Testis (tissue), 3 donors: ENCODE measurements around the gene CDH13. TPM values are rescaled to one million over a fixed set of nuclear protein-coding genes. Genes with fewer than 3 reads are reported as not detected.

Source experiments
- DNase-seq: peaks from one replicate; pipeline ENCODE4 v3.0.0-alpha.2; 2019
- H3K27ac ChIP-seq, 2 donors: fragments of 200-600 bp; sonication (generic); one replicate each; pipeline ENCODE4 v1.5.1; 2019
- H3K27me3 ChIP-seq: fragments of 200-600 bp; sonication (generic); one replicate; pipeline ENCODE4 v1.5.1; 2019
- H3K36me3 ChIP-seq: fragments of 200-600 bp; sonication (generic); one replicate; pipeline ENCODE4 v1.5.1; 2017; ENCODE audit warnings: low read depth; ENCODE audit errors: missing control alignments
- H3K4me1 ChIP-seq: fragments of 200-600 bp; sonication (generic); one replicate; pipeline ENCODE4 v1.5.1; 2019
- H3K4me3 ChIP-seq, 2 donors: fragments of 200-600 bp; sonication (generic); one replicate each; pipeline ENCODE4 v1.5.1; 2017 to 2019
- H3K9me3 ChIP-seq: fragments of 200-600 bp; sonication (generic); one replicate; pipeline ENCODE4 v1.5.1; 2017
- POLR2A ChIP-seq: fragments of 450-650 bp; IDR thresholded peaks from one replicate; pipeline ENCODE4 v1.6.1; 2017; ENCODE audit warnings: antibody characterized with exemption, mild to moderate bottlenecking, moderate library complexity
- WGBS, 2 donors: methylation state at CpG; one replicate each; pipeline ENCODE4 v1.1.5; 2018; 5-methylcytosine and 5-hydroxymethylcytosine counted together
- intact Hi-C: fragments of 100-400 bp; cut with DNase I; formaldehyde crosslinking; loops from one replicate; pipeline ENCODE4 v1.15.1; 2023; ENCODE audit warnings: low total_unique reads
- polyA plus RNA-seq: library from polyadenylated mRNA; stranded (reverse); fragments of 350-450 nt; fragmentation: Illumina TruSeq; extraction: RNeasy Lipid Tissue Mini Kit (QIAGEN cat#74804); gene quantifications from one replicate; pipeline ENCODE4 v1.2.3, GENCODE V29; 2014; ENCODE audit warnings: low read depth, low replicate concordance; ENCODE audit not compliant: insufficient read depth
- total RNA-seq, 2 donors: library from RNA; depleted of rRNA; stranded (reverse); fragments of >200 nt; gene quantifications; one replicate each; pipeline ENCODE4 v1.2.3, GENCODE V29; 2016
- TF ChIP-seq, protein P1 (sequence below), 3 experiments: fragments of 450-650 bp in 2 of 3; fragments of 200-600 bp in 1 of 3; sonication (generic) in 1 of 3; IDR thresholded peaks; one replicate each; pipeline ENCODE4 v1.5.1; 2016 to 2019; ENCODE audit warnings: antibody characterized with exemption in 3 of 3, mild to moderate bottlenecking in 2 of 3, moderate library complexity in 1 of 3

The CDH13 gene
- total and polyA plus RNA-seq, 3 donors from 2014 or later, result 1.2 to 11.1 (median 2.0) TPM

- intact Hi-C loops, result no loop called here
- no peaks in the 10 kb centered on the region for H3K4me1 ChIP-seq
- H3K27ac ChIP-seq, result no peak overlapping the region
- no peaks in the 10 kb centered on the region for H3K36me3 ChIP-seq
- no peak for DNase-seq
- no peaks in the 10 kb centered on the region for H3K9me3 ChIP-seq
- 74 to 79% methylated on average over 7 of the region's 7 CpGs for WGBS, 2 donors
- no peak overlapping the region for H3K4me3 ChIP-seq
- no peak for TF ChIP-seq POLR2A
- TF ChIP-seq, protein P1, sequence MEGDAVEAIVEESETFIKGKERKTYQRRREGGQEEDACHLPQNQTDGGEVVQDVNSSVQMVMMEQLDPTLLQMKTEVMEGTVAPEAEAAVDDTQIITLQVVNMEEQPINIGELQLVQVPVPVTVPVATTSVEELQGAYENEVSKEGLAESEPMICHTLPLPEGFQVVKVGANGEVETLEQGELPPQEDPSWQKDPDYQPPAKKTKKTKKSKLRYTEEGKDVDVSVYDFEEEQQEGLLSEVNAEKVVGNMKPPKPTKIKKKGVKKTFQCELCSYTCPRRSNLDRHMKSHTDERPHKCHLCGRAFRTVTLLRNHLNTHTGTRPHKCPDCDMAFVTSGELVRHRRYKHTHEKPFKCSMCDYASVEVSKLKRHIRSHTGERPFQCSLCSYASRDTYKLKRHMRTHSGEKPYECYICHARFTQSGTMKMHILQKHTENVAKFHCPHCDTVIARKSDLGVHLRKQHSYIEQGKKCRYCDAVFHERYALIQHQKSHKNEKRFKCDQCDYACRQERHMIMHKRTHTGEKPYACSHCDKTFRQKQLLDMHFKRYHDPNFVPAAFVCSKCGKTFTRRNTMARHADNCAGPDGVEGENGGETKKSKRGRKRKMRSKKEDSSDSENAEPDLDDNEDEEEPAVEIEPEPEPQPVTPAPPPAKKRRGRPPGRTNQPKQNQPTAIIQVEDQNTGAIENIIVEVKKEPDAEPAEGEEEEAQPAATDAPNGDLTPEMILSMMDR (IDR thresholded peaks at IDR 0.05), result no peak
- no peaks in the 10 kb centered on the region for H3K27me3 ChIP-seq
Observed at GRCh38 chr16:82651921-82652601, 25.3 kb downstream of the CDH13 start.

- no peak for DNase-seq
- WGBS, 2 donors, result 91 to 96% methylated on average over 4 of the region's 4 CpGs
Observed at GRCh38 chr16:82652826-82653225, 26.1 kb downstream of the CDH13 start.

GRCh38 chr16:82653550-82654511 lies 27.1 kb downstream of the CDH13 start:
- H3K4me3 ChIP-seq, result no peak overlapping the region
- H3K9me3 ChIP-seq, result no peaks in the 10 kb centered on the region
- TF ChIP-seq POLR2A, result no peak
- TF ChIP-seq, protein P1 (IDR thresholded peaks at IDR 0.05), result no peak
- no peaks in the 10 kb centered on the region for H3K36me3 ChIP-seq
- H3K4me1 ChIP-seq, result no peaks in the 10 kb centered on the region
- WGBS, 2 donors, result 52 to 57% methylated on average over 10 to 11 of the region's 11 CpGs
- H3K27ac ChIP-seq, result no peak overlapping the region
- intact Hi-C loops, result no loop called here
- no peak for DNase-seq
- H3K27me3 ChIP-seq, result no peaks in the 10 kb centered on the region

More at GRCh38 chr16:82652826-82653225, 26.1 kb downstream of the CDH13 start:
- no peaks in the 10 kb centered on the region for H3K9me3 ChIP-seq
- TF ChIP-seq, protein P1 (IDR thresholded peaks at IDR 0.05), result no peak
- TF ChIP-seq POLR2A, result no peak
- no peak overlapping the region for H3K4me3 ChIP-seq
- H3K27me3 ChIP-seq, result no peaks in the 10 kb centered on the region
- no peaks in the 10 kb centered on the region for H3K4me1 ChIP-seq
- no peaks in the 10 kb centered on the region for H3K36me3 ChIP-seq
- intact Hi-C loops, result no loop called here
- no peak overlapping the region for H3K27ac ChIP-seq

GRCh38 chr16:82655072-82655714 lies 28.4 kb downstream of the CDH13 start:
- H3K4me3 ChIP-seq, result no peak overlapping the region
- H3K4me1 ChIP-seq, result no peaks in the 10 kb centered on the region
- H3K27ac ChIP-seq, result no peak overlapping the region
- H3K9me3 ChIP-seq, result no peaks in the 10 kb centered on the region
- WGBS, 2 donors, result 60 to 69% methylated on average over 6 of the region's 6 CpGs
- intact Hi-C loops, result no loop called here
- TF ChIP-seq POLR2A, result no peak
- TF ChIP-seq, protein P1 (IDR thresholded peaks at IDR 0.05), result no peak
- H3K36me3 ChIP-seq, result no peaks in the 10 kb centered on the region
- DNase-seq, result no peak
- no peaks in the 10 kb centered on the region for H3K27me3 ChIP-seq
